Gastrocnemius medialis (tissue), 4 donors: ENCODE results near the gene HELZ2.
"Not testable (repeated sequence)": the region's sequence is repeated elsewhere in the genome, so short reads cannot be mapped to it uniquely, and the experiment has no call there.

ENCODE experiments used
- CTCF ChIP-seq, 5 experiments: fragments of 450-650 bp in 3 of 5; fragments of 200-600 bp in 2 of 5; sonication (generic) in 2 of 5; IDR thresholded peaks in 4 of 5; conservative IDR thresholded peaks in 1 of 5; 1 replicate in 4 of 5; 2 replicates in 1 of 5; pipeline ENCODE4 v1.5.1; 2016 to 2019; ENCODE audit warnings: antibody characterized with exemption in 5 of 5, mild to moderate bottlenecking in 3 of 5, moderate library complexity in 3 of 5
- POLR2A ChIP-seq, 2 donors: fragments of 450-650 bp; IDR thresholded peaks; one replicate each; pipeline ENCODE4 v1.6.1; 2017; ENCODE audit warnings: antibody characterized with exemption in 2 of 2, mild to moderate bottlenecking in 2 of 2, moderate library complexity in 2 of 2

- TF ChIP-seq CTCF (IDR thresholded peaks at IDR 0.05 in 4 of 5, conservative IDR thresholded peaks at IDR 0.05 in 1 of 5) = peak; percentile 5 to 31 (median 21)
- not testable (repeated sequence) for TF ChIP-seq POLR2A (IDR thresholded peaks at IDR 0.05)
Observed at GRCh38 chr20:63613863-63614594, 40.0 kb upstream of the HELZ2 start.
